ENCODE data around the gene ADAMTS17.

The ADAMTS17 gene

GRCh38 chr15:100229181-100230163 is 112.3 kb downstream of the ADAMTS17 start:
- H3K9me3 Mint-ChIP-seq, result no peaks in the 10 kb centered on the region
- no peak for ATAC-seq (replicated peaks; ENCODE audit: extremely low read depth, poor library complexity, severe bottlenecking)
- peaks cover 22% of the 10 kb centered on the region for H3K4me1 Mint-ChIP-seq
- H3K36me3 Mint-ChIP-seq (ENCODE audit: insufficient read depth), result peaks cover 4% of the 10 kb centered on the region
- no peak for DNase-seq (ENCODE audit: low spot score in 2 of 2)
- peak overlapping the region; percentile 47 for H3K27ac Mint-ChIP-seq (ENCODE audit: low read depth)
- no peaks in the 10 kb centered on the region for H3K27me3 Mint-ChIP-seq
- peak overlapping the region; percentile 39 for H3K4me3 Mint-ChIP-seq

- Mint-ChIP-seq H3K4me3 (no peak overlapping the region), H3K27ac (ENCODE audit: low read depth) (no peak overlapping the region), H3K27me3 (no peaks in the 10 kb centered on the region), H3K4me1 (peaks cover 22% of the 10 kb centered on the region), H3K36me3 (ENCODE audit: insufficient read depth) (peaks cover 4% of the 10 kb centered on the region), H3K9me3 (no peaks in the 10 kb centered on the region)
- ATAC-seq (replicated peaks; ENCODE audit: extremely low read depth, poor library complexity, severe bottlenecking) (no peak), DNase-seq (ENCODE audit: low spot score in 2 of 2) (no peak)
These were observed 114.0 kb downstream of the ADAMTS17 start for GRCh38 chr15:100227781-100228180.

GRCh38 chr15:100226107-100226506 is 115.7 kb downstream of the ADAMTS17 start:
- Mint-ChIP-seq H3K27me3 (no peaks in the 10 kb centered on the region), H3K36me3 (ENCODE audit: insufficient read depth) (peaks cover 4% of the 10 kb centered on the region), H3K9me3 (no peaks in the 10 kb centered on the region), H3K4me1 (peaks cover 22% of the 10 kb centered on the region), H3K27ac (ENCODE audit: low read depth) (no peak overlapping the region), H3K4me3 (no peak overlapping the region)
- DNase-seq (ENCODE audit: low spot score in 2 of 2) (no peak), ATAC-seq (replicated peaks; ENCODE audit: extremely low read depth, poor library complexity, severe bottlenecking) (no peak)

GRCh38 chr15:100224206-100225185 is 117.3 kb downstream of the ADAMTS17 start:
- no peak overlapping the region for H3K27ac Mint-ChIP-seq (ENCODE audit: low read depth)
- no peak overlapping the region for H3K4me3 Mint-ChIP-seq
- no peak for ATAC-seq (replicated peaks; ENCODE audit: extremely low read depth, poor library complexity, severe bottlenecking)
- peaks cover 10% of the 10 kb centered on the region for H3K4me1 Mint-ChIP-seq
- H3K9me3 Mint-ChIP-seq, result no peaks in the 10 kb centered on the region
- no peak for DNase-seq (ENCODE audit: low spot score in 2 of 2)
- no peaks in the 10 kb centered on the region for H3K27me3 Mint-ChIP-seq
- H3K36me3 Mint-ChIP-seq (ENCODE audit: insufficient read depth), result peaks cover 2% of the 10 kb centered on the region

GRCh38 chr15:100222349-100222715 is 119.4 kb downstream of the ADAMTS17 start:
- Mint-ChIP-seq H3K9me3 (no peaks in the 10 kb centered on the region), H3K36me3 (ENCODE audit: insufficient read depth) (peaks cover 2% of the 10 kb centered on the region), H3K27ac (ENCODE audit: low read depth) (no peak overlapping the region), H3K4me1 (no peaks in the 10 kb centered on the region), H3K27me3 (no peaks in the 10 kb centered on the region), H3K4me3 (no peak overlapping the region)
- ATAC-seq (replicated peaks; ENCODE audit: extremely low read depth, poor library complexity, severe bottlenecking), result no peak
- DNase-seq (ENCODE audit: low spot score in 2 of 2), result no peak

- H3K36me3 Mint-ChIP-seq (ENCODE audit: insufficient read depth), result peaks cover 2% of the 10 kb centered on the region
- DNase-seq (ENCODE audit: low spot score in 2 of 2) (no peak), ATAC-seq (replicated peaks; ENCODE audit: extremely low read depth, poor library complexity, severe bottlenecking) (no peak)
- no peak overlapping the region for H3K27ac Mint-ChIP-seq (ENCODE audit: low read depth)
- H3K9me3 Mint-ChIP-seq, result no peaks in the 10 kb centered on the region
- H3K4me3 Mint-ChIP-seq, result no peak overlapping the region
- H3K4me1 Mint-ChIP-seq, result no peaks in the 10 kb centered on the region
- H3K27me3 Mint-ChIP-seq, result no peaks in the 10 kb centered on the region
These were observed 120.1 kb downstream of the ADAMTS17 start for GRCh38 chr15:100221471-100222348.

- Mint-ChIP-seq H3K27me3 (no peaks in the 10 kb centered on the region), H3K4me1 (no peaks in the 10 kb centered on the region), H3K4me3 (no peak overlapping the region), H3K9me3 (no peaks in the 10 kb centered on the region), H3K36me3 (ENCODE audit: insufficient read depth) (no peaks in the 10 kb centered on the region), H3K27ac (ENCODE audit: low read depth) (no peak overlapping the region)
- DNase-seq (ENCODE audit: low spot score in 2 of 2) (no peak), ATAC-seq (replicated peaks; ENCODE audit: extremely low read depth, poor library complexity, severe bottlenecking) (no peak)
These were observed 121.6 kb downstream of the ADAMTS17 start for GRCh38 chr15:100220058-100220768.

GRCh38 chr15:100218434-100218833 is 123.3 kb downstream of the ADAMTS17 start:
- no peaks in the 10 kb centered on the region for H3K27me3 Mint-ChIP-seq
- H3K27ac Mint-ChIP-seq (ENCODE audit: low read depth), result no peak overlapping the region
- H3K4me3 Mint-ChIP-seq, result no peak overlapping the region
- no peaks in the 10 kb centered on the region for H3K9me3 Mint-ChIP-seq
- no peak for ATAC-seq (replicated peaks; ENCODE audit: extremely low read depth, poor library complexity, severe bottlenecking)
- no peaks in the 10 kb centered on the region for H3K36me3 Mint-ChIP-seq (ENCODE audit: insufficient read depth)
- DNase-seq (ENCODE audit: low spot score in 2 of 2), result no peak
- no peaks in the 10 kb centered on the region for H3K4me1 Mint-ChIP-seq

GRCh38 chr15:100216182-100216581 is 125.6 kb downstream of the ADAMTS17 start:
- H3K4me3 Mint-ChIP-seq, result no peak overlapping the region
- no peak overlapping the region for H3K27ac Mint-ChIP-seq (ENCODE audit: low read depth)
- DNase-seq (ENCODE audit: low spot score in 2 of 2) (no peak), ATAC-seq (replicated peaks; ENCODE audit: extremely low read depth, poor library complexity, severe bottlenecking) (no peak)
- no peaks in the 10 kb centered on the region for H3K36me3 Mint-ChIP-seq (ENCODE audit: insufficient read depth)
- no peaks in the 10 kb centered on the region for H3K4me1 Mint-ChIP-seq
- no peaks in the 10 kb centered on the region for H3K9me3 Mint-ChIP-seq
- H3K27me3 Mint-ChIP-seq, result no peaks in the 10 kb centered on the region

GRCh38 chr15:100215843-100216169 is 126.0 kb downstream of the ADAMTS17 start:
- Mint-ChIP-seq H3K4me1 (no peaks in the 10 kb centered on the region), H3K27me3 (no peaks in the 10 kb centered on the region), H3K36me3 (ENCODE audit: insufficient read depth) (no peaks in the 10 kb centered on the region), H3K27ac (ENCODE audit: low read depth) (no peak overlapping the region), H3K4me3 (no peak overlapping the region), H3K9me3 (no peaks in the 10 kb centered on the region)
- DNase-seq (ENCODE audit: low spot score in 2 of 2) (no peak), ATAC-seq (replicated peaks; ENCODE audit: extremely low read depth, poor library complexity, severe bottlenecking) (no peak)

GRCh38 chr15:100215031-100215842 is 126.5 kb downstream of the ADAMTS17 start:
- no peaks in the 10 kb centered on the region for H3K36me3 Mint-ChIP-seq (ENCODE audit: insufficient read depth)
- H3K27ac Mint-ChIP-seq (ENCODE audit: low read depth), result no peak overlapping the region
- H3K27me3 Mint-ChIP-seq, result no peaks in the 10 kb centered on the region
- H3K4me1 Mint-ChIP-seq, result no peaks in the 10 kb centered on the region
- ATAC-seq (replicated peaks; ENCODE audit: extremely low read depth, poor library complexity, severe bottlenecking) (no peak), DNase-seq (ENCODE audit: low spot score in 2 of 2) (no peak)
- no peak overlapping the region for H3K4me3 Mint-ChIP-seq
- no peaks in the 10 kb centered on the region for H3K9me3 Mint-ChIP-seq
